HEK293T (cell line): Measurements from ENCODE around the gene TARS2.

ENCODE experiments used
- ELF4 ChIP-seq: fragments of 450-650 bp; IDR thresholded peaks from 2 replicates; pipeline ENCODE4 v1.6.1; 2017; ENCODE audit warnings: antibody characterized with exemption
- FOXA1 ChIP-seq: fragments of 450-650 bp; IDR thresholded peaks from 2 replicates; pipeline ENCODE4 v1.6.1; 2016; ENCODE audit warnings: mild to moderate bottlenecking
- FOXK2 ChIP-seq: fragments of 450-650 bp; IDR thresholded peaks from 2 replicates; pipeline ENCODE4 v1.6.1; 2016; ENCODE audit warnings: mild to moderate bottlenecking
- L3MBTL2 ChIP-seq: fragments of 450-650 bp; conservative IDR thresholded peaks from 2 replicates; pipeline ENCODE4 v1.6.1; 2016; ENCODE audit warnings: mild to moderate bottlenecking
- SP1 ChIP-seq: fragments of 450-650 bp; IDR thresholded peaks from 2 replicates; pipeline ENCODE4 v1.6.1; 2017
- SUZ12 ChIP-seq: fragments of 450-650 bp; IDR thresholded peaks from 2 replicates; pipeline ENCODE4 v1.6.1; 2016; ENCODE audit warnings: mild to moderate bottlenecking

GRCh38 chr1:150511985-150512660 lies 24.9 kb downstream of the TARS2 start:
- TF ChIP-seq FOXK2 = no peak
- no peak for TF ChIP-seq SP1
- TF ChIP-seq L3MBTL2 = no peak
- no peak for TF ChIP-seq FOXA1
- TF ChIP-seq SUZ12 = no peak
- TF ChIP-seq ELF4 = no peak
